ENCODE data around the gene PCYT1A. TPM values are rescaled to one million over a fixed set of nuclear protein-coding genes. Genes with fewer than 3 reads are reported as not detected.

The PCYT1A gene
- polyA plus RNA-seq, 1 donor (not counting 4 experiments of a cell fraction or from before 2014, with no cell fraction given): 108 TPM

GRCh38 chr3:196272826-196273225, 14.7 kb downstream of the PCYT1A start:
- H2AFZ ChIP-seq (ENCODE audit: control insufficient read depth, low read length): no peak overlapping the region
- dilution Hi-C loops (cut with MboI; ENCODE audit: extremely low pct_ligation_motif_present, low sequenced_read_pairs): loop anchor here (25.0 kb wide), 1 partner anchor 239 kb away; the partner anchor contains the start of genes RNF168 and SMCO1
- peaks cover 25% of the 10 kb centered on the region for H3K4me1 ChIP-seq (ENCODE audit: control insufficient read depth, extremely low read depth, insufficient read depth, low read length)
- H3K9ac ChIP-seq (ENCODE audit: control insufficient read depth, extremely low read depth, insufficient read depth, low read length): no peak overlapping the region
- H3K79me2 ChIP-seq (ENCODE audit: control insufficient read depth, insufficient read depth, low read length): peaks cover 69% of the 10 kb centered on the region
- no peaks in the 10 kb centered on the region for H3K9me3 ChIP-seq (ENCODE audit: control insufficient read depth, low read depth, low read length)
- no peaks in the 10 kb centered on the region for H3K27me3 ChIP-seq (ENCODE audit: control insufficient read depth, extremely low read depth, insufficient read depth, low read length)
- no peaks in the 10 kb centered on the region for H4K20me1 ChIP-seq (ENCODE audit: control insufficient read depth, extremely low read depth, insufficient read depth, low read length)
- no peak overlapping the region for H3K27ac ChIP-seq (ENCODE audit: control insufficient read depth, insufficient read depth, low read length)
- no peak overlapping the region for H3K4me2 ChIP-seq (ENCODE audit: control insufficient read depth, extremely low read depth, insufficient read depth, low read depth, low read length)
- no peaks in the 10 kb centered on the region for H3K9me1 ChIP-seq (ENCODE audit: control insufficient read depth, extremely low read depth, insufficient read depth, low read length)
- peaks cover 20 to 23% of the 10 kb centered on the region in 2 experiments for H3K36me3 ChIP-seq (ENCODE audit: control insufficient read depth in 2 of 2, extremely low read depth in 1 of 2, insufficient read depth in 2 of 2, low read length in 2 of 2)
- TF ChIP-seq CTCF (optimal IDR thresholded peaks at IDR 0.05 in 1 of 3, IDR thresholded peaks at IDR 0.05 in 1 of 3, conservative IDR thresholded peaks at IDR 0.05 in 1 of 3; ENCODE audit: extremely low read depth in 1 of 3, insufficient read depth in 2 of 3, low read length in 3 of 3) (no peak), EZH2 (IDR thresholded peaks at IDR 0.05; ENCODE audit: low read length) (no peak)
- FAIRE-seq (no peak), DNase-seq (ENCODE audit: low read depth, low spot score) (no peak)
- H3K4me3 ChIP-seq (ENCODE audit: control insufficient read depth in 2 of 3, extremely low read depth in 1 of 3, insufficient read depth in 2 of 3, low read depth in 1 of 3, low read length in 3 of 3): no peak overlapping the region

- Histone ChIP-seq H3K9me1 (ENCODE audit: control insufficient read depth, extremely low read depth, insufficient read depth, low read length) (no peaks in the 10 kb centered on the region), H2AFZ (ENCODE audit: control insufficient read depth, low read length) (no peak overlapping the region), H3K27ac (ENCODE audit: control insufficient read depth, insufficient read depth, low read length) (no peak overlapping the region), H3K36me3 (ENCODE audit: control insufficient read depth in 2 of 2, extremely low read depth in 1 of 2, insufficient read depth in 2 of 2, low read length in 2 of 2) (peaks cover 22 to 27% of the 10 kb centered on the region in 2 experiments), H3K4me1 (ENCODE audit: control insufficient read depth, extremely low read depth, insufficient read depth, low read length) (peaks cover 27% of the 10 kb centered on the region), H4K20me1 (ENCODE audit: control insufficient read depth, extremely low read depth, insufficient read depth, low read length) (no peaks in the 10 kb centered on the region), H3K79me2 (ENCODE audit: control insufficient read depth, insufficient read depth, low read length) (peaks cover 59% of the 10 kb centered on the region), H3K27me3 (ENCODE audit: control insufficient read depth, extremely low read depth, insufficient read depth, low read length) (no peaks in the 10 kb centered on the region), H3K9me3 (ENCODE audit: control insufficient read depth, low read depth, low read length) (no peaks in the 10 kb centered on the region), H3K9ac (ENCODE audit: control insufficient read depth, extremely low read depth, insufficient read depth, low read length) (no peak overlapping the region), H3K4me2 (ENCODE audit: control insufficient read depth, extremely low read depth, insufficient read depth, low read depth, low read length) (no peak overlapping the region), H3K4me3 (ENCODE audit: control insufficient read depth in 2 of 3, extremely low read depth in 1 of 3, insufficient read depth in 2 of 3, low read depth in 1 of 3, low read length in 3 of 3) (no peak overlapping the region)
- TF ChIP-seq EZH2 (IDR thresholded peaks at IDR 0.05; ENCODE audit: low read length) (no peak), CTCF (optimal IDR thresholded peaks at IDR 0.05 in 1 of 3, IDR thresholded peaks at IDR 0.05 in 1 of 3, conservative IDR thresholded peaks at IDR 0.05 in 1 of 3; ENCODE audit: extremely low read depth in 1 of 3, insufficient read depth in 2 of 3, low read length in 3 of 3) (no peak)
- dilution Hi-C loops (cut with MboI; ENCODE audit: extremely low pct_ligation_motif_present, low sequenced_read_pairs): loop anchor here (25.0 kb wide), 1 partner anchor 242 kb away; the partner anchor contains the start of genes RNF168 and SMCO1
- FAIRE-seq (no peak), DNase-seq (ENCODE audit: low read depth, low spot score) (no peak)
Measured at GRCh38 chr3:196270499-196270898, 17.0 kb downstream of the PCYT1A start.

All from keratinocyte (primary cell).